Upper lobe of left lung (tissue), 4 donors: ENCODE data around the gene BTBD9.

Experiments
- POLR2A ChIP-seq, 4 donors: fragments of 450-650 bp; IDR thresholded peaks; one replicate each; pipeline ENCODE4 v1.5.1; 2016 to 2017; ENCODE audit warnings: antibody characterized with exemption in 4 of 4, mild to moderate bottlenecking in 2 of 4
- TF ChIP-seq, protein P1 (sequence below), 6 experiments: fragments of 450-650 bp in 4 of 6; fragments of 200-600 bp in 2 of 6; sonication (generic) in 2 of 6; IDR thresholded peaks; one replicate each; pipeline ENCODE4 v1.5.1; 2016 to 2019; ENCODE audit warnings: antibody characterized with exemption in 6 of 6

DNA sequence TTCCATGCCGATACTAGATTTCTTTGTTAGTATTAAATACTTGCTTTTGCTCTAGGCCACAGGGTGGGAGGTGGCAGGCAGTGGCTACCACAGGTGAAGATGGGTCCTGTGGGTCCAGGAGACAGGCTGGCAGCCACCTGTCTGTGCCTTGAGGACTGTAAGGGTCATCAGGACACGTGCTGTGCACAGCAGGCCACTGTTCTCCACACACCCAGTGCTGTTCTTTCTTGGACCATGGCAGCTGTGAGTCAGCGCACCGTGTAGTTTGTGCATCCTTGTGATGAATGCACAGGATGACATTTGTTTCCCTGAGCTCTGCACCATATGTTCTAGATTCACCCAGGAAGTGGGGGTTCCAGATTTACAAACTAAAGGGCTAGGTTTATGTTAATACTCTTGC, 503.2 kb downstream of the BTBD9 start:
- TF ChIP-seq POLR2A (IDR thresholded peaks at IDR 0.05): no peak
- TF ChIP-seq, protein P1, sequence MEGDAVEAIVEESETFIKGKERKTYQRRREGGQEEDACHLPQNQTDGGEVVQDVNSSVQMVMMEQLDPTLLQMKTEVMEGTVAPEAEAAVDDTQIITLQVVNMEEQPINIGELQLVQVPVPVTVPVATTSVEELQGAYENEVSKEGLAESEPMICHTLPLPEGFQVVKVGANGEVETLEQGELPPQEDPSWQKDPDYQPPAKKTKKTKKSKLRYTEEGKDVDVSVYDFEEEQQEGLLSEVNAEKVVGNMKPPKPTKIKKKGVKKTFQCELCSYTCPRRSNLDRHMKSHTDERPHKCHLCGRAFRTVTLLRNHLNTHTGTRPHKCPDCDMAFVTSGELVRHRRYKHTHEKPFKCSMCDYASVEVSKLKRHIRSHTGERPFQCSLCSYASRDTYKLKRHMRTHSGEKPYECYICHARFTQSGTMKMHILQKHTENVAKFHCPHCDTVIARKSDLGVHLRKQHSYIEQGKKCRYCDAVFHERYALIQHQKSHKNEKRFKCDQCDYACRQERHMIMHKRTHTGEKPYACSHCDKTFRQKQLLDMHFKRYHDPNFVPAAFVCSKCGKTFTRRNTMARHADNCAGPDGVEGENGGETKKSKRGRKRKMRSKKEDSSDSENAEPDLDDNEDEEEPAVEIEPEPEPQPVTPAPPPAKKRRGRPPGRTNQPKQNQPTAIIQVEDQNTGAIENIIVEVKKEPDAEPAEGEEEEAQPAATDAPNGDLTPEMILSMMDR (IDR thresholded peaks at IDR 0.05): no peak
